Measurements from ENCODE around the gene GALNTL6. TPM values are rescaled to one million over a fixed set of nuclear protein-coding genes. Genes with fewer than 3 reads are reported as not detected.

Gene GALNTL6
- total and polyA plus RNA-seq, 9 of the 15 experiments (the other 6 are each of a cell fraction or from before 2014, with no cell fraction given), result 0.18 to 0.50 (median 0.29) TPM

DNA sequence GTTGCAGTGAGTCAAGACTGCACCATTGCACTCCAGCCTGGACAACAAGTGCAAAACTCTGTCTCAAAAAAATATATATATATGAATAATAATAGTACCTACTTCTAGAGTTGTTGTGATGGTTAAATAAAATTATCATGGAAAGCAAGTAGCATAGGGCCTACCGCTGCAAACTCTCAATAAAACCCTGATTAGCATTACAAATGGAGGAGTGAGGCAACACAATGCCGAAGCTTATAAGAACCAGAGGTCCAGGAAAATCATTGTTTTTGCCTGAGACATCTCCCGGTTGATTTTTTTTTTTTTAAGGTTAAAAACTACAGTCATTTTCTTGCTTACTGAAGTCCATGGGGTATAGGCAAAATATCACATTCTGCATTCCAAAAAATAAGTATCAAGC lies 1170.4 kb downstream of the GALNTL6 start:
- 17% methylated on average over 3 of the region's 3 CpGs for WGBS (ENCODE audit: insufficient coverage, low coverage, missing lambda C conversion rate)
- H2AFZ ChIP-seq (ENCODE audit: low read depth, low read length), result no peak overlapping the region
- H3K4me1 ChIP-seq (replicated peaks in 1 of 2; ENCODE audit: control insufficient read depth in 2 of 2, insufficient read depth in 2 of 2, low read length in 2 of 2), result no peaks in the 10 kb centered on the region
- H3K9me1 ChIP-seq (ENCODE audit: control insufficient read depth, insufficient read depth, low read length), result no peaks in the 10 kb centered on the region
- H3K27ac ChIP-seq (ENCODE audit: extremely low read depth, low read depth, low read length), result no peak overlapping the region
- BruUV-seq (replicated peaks), result no TSS peak
- H3K27me3 ChIP-seq (ENCODE audit: control insufficient read depth in 2 of 2, insufficient read depth in 2 of 2, low read length in 2 of 2), result peaks cover 0 to under 1% of the 10 kb centered on the region in 2 experiments; a peak in 2 of 5 replicates
- no peaks in the 10 kb centered on the region for H3K36me3 ChIP-seq (ENCODE audit: control insufficient read depth, insufficient read depth, low read length)
- H3K9ac ChIP-seq (ENCODE audit: insufficient read depth in 1 of 2, low read depth in 2 of 2, low read length in 2 of 2), result no peak overlapping the region
- no peaks in the 10 kb centered on the region for H4K20me1 ChIP-seq (replicated peaks; ENCODE audit: control insufficient read depth, insufficient read depth, low read length)
- H3K79me2 ChIP-seq (ENCODE audit: control insufficient read depth, insufficient read depth, low read length), result no peaks in the 10 kb centered on the region
- in situ Hi-C loops (cut with MboI), result no loop called here
- CTCF ChIA-PET (ENCODE audit: low intra/inter-chr PET ratio), result no interaction called here
- no peak for FAIRE-seq
- intact Hi-C loops (cut with micrococcal nuclease), result no loop called here
- POLR2A ChIA-PET, result no interaction called here
- no peak for ATAC-seq
- no peak for DNase-seq (ENCODE audit: extremely low read depth in 1 of 4, low spot score in 3 of 4)
- H3K4me2 ChIP-seq (ENCODE audit: insufficient read depth, low read length), result no peak overlapping the region
- H3K4me3 ChIP-seq, result no peak overlapping the region
- no peaks in the 10 kb centered on the region for H3K9me3 ChIP-seq (replicated peaks; ENCODE audit: control insufficient read depth, insufficient read depth, low read depth, low read length)
- TF ChIP-seq IFI16 (CRISPR knock-in tag; IDR thresholded peaks at IDR 0.05) (no peak), ZBTB40 (IDR thresholded peaks at IDR 0.05) (no peak), ZBTB40 (CRISPR knock-in tag; IDR thresholded peaks at IDR 0.05) (no peak), GTF2E2 (tag; IDR thresholded peaks at IDR 0.05) (no peak), ZNF282 (CRISPR knock-in tag; IDR thresholded peaks at IDR 0.05) (no peak), NFRKB (IDR thresholded peaks at IDR 0.05; ENCODE audit: low read depth) (no peak), ZNF384 (IDR thresholded peaks at IDR 0.05; ENCODE audit: low read depth, low read length) (no peak), ETV5 (CRISPR knock-in tag; IDR thresholded peaks at IDR 0.05; ENCODE audit: low read depth) (no peak), HMGXB4 (CRISPR knock-in tag; IDR thresholded peaks at IDR 0.05) (no peak), MTF1 (CRISPR knock-in tag; IDR thresholded peaks at IDR 0.05; ENCODE audit: borderline replicate concordance) (no peak)
- TF ChIP-seq, protein P1, sequence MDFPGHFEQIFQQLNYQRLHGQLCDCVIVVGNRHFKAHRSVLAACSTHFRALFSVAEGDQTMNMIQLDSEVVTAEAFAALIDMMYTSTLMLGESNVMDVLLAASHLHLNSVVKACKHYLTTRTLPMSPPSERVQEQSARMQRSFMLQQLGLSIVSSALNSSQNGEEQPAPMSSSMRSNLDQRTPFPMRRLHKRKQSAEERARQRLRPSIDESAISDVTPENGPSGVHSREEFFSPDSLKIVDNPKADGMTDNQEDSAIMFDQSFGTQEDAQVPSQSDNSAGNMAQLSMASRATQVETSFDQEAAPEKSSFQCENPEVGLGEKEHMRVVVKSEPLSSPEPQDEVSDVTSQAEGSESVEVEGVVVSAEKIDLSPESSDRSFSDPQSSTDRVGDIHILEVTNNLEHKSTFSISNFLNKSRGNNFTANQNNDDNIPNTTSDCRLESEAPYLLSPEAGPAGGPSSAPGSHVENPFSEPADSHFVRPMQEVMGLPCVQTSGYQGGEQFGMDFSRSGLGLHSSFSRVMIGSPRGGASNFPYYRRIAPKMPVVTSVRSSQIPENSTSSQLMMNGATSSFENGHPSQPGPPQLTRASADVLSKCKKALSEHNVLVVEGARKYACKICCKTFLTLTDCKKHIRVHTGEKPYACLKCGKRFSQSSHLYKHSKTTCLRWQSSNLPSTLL (IDR thresholded peaks at IDR 0.05), result no peak

Measured in K562 (cell line).